Osteoblast (primary cell): ENCODE measurements around the gene NDUFAF2. TPM values are rescaled to one million over a fixed set of nuclear protein-coding genes. Genes with fewer than 3 reads are reported as not detected.

Source experiments
- DNase-seq: peaks from one replicate; pipeline ENCODE4 v3.0.0; 2011; ENCODE audit warnings: low spot score, mixed read lengths; ENCODE audit not compliant: insufficient read length; ENCODE audit errors: missing footprints
- H2AFZ ChIP-seq: 2 replicates; pipeline ENCODE4 v1.6.0; 2011; ENCODE audit warnings: mild to moderate bottlenecking, low read length
- H3K27ac ChIP-seq: 2 replicates; pipeline ENCODE4 v1.5.1; 2011; ENCODE audit warnings: mild to moderate bottlenecking, low read depth, low read length, moderate library complexity
- H3K27me3 ChIP-seq: 2 replicates; pipeline ENCODE4 v1.6.0; 2012; ENCODE audit warnings: mild to moderate bottlenecking, control low read depth, inconsistent platforms, low read length, moderate library complexity; ENCODE audit not compliant: insufficient read depth
- H3K36me3 ChIP-seq: 2 replicates; pipeline ENCODE4 v1.5.1; 2011; ENCODE audit warnings: mild to moderate bottlenecking, low read length, control low read depth, moderate library complexity; ENCODE audit not compliant: insufficient read depth
- H3K4me1 ChIP-seq: 2 replicates; pipeline ENCODE4 v1.5.1; 2011; ENCODE audit warnings: mild to moderate bottlenecking, low read length, control low read depth, moderate library complexity; ENCODE audit not compliant: insufficient read depth
- H3K4me2 ChIP-seq: 2 replicates; pipeline ENCODE4 v1.6.0; 2011; ENCODE audit warnings: mild to moderate bottlenecking, low read length; ENCODE audit not compliant: insufficient read depth
- H3K4me3 ChIP-seq: fragments of 200-600 bp; sonication (generic); 3 replicates; pipeline ENCODE4 v1.5.1; 2012; ENCODE audit warnings: mild to moderate bottlenecking, low read length, inconsistent platforms; ENCODE audit not compliant: insufficient read depth
- H3K79me2 ChIP-seq: 2 replicates; pipeline ENCODE4 v1.6.0; 2012; ENCODE audit warnings: mild to moderate bottlenecking, low read length, control low read depth, inconsistent platforms; ENCODE audit not compliant: insufficient read depth
- H3K9me3 ChIP-seq: 2 replicates; pipeline ENCODE4 v1.5.1; 2011; ENCODE audit warnings: low read depth, low read length, control low read depth
- H4K20me1 ChIP-seq: 2 replicates; pipeline ENCODE4 v1.6.0; 2012; ENCODE audit warnings: mild to moderate bottlenecking, low read length, control low read depth; ENCODE audit not compliant: insufficient read depth
- CTCF ChIP-seq: IDR thresholded peaks from 2 replicates; pipeline ENCODE4 v1.5.1; 2011; ENCODE audit warnings: mild to moderate bottlenecking, low read depth, low read length, moderate library complexity; ENCODE audit errors: extremely low read depth
- total RNA-seq: library from RNA; depleted of rRNA; stranded (reverse); fragments of >200 nt; gene quantifications from 2 replicates; pipeline ENCODE4 v1.2.3, GENCODE V29; 2012

NDUFAF2 gene
- total RNA-seq, 1 donor: 22.1 TPM

GRCh38 chr5:61198606-61199005 is 253.6 kb downstream of the NDUFAF2 start:
- no peaks in the 10 kb centered on the region for H3K36me3 ChIP-seq
- no peak overlapping the region for H3K4me3 ChIP-seq
- H4K20me1 ChIP-seq: no peaks in the 10 kb centered on the region
- H3K79me2 ChIP-seq: no peaks in the 10 kb centered on the region
- peaks cover 24% of the 10 kb centered on the region for H3K4me1 ChIP-seq
- TF ChIP-seq CTCF: no peak
- H3K27ac ChIP-seq: no peak overlapping the region
- no peaks in the 10 kb centered on the region for H3K9me3 ChIP-seq
- H3K4me2 ChIP-seq: no peak overlapping the region
- DNase-seq: no peak
- H2AFZ ChIP-seq: no peak overlapping the region
- no peaks in the 10 kb centered on the region for H3K27me3 ChIP-seq

GRCh38 chr5:61200582-61201155 is 255.7 kb downstream of the NDUFAF2 start:
- Histone ChIP-seq H3K27ac (peak overlapping the region; percentile 78), H3K27me3 (no peaks in the 10 kb centered on the region), H3K79me2 (no peaks in the 10 kb centered on the region), H3K4me2 (peak overlapping the region; percentile 58), H4K20me1 (no peaks in the 10 kb centered on the region), H3K36me3 (no peaks in the 10 kb centered on the region), H2AFZ (peak overlapping the region; percentile 82), H3K4me1 (peaks cover 24% of the 10 kb centered on the region), H3K4me3 (peak overlapping the region; percentile 17), H3K9me3 (no peaks in the 10 kb centered on the region)
- no peak for TF ChIP-seq CTCF
- peak; percentile 41 for DNase-seq

- Histone ChIP-seq H3K4me2 (peak overlapping the region; percentile 9), H3K36me3 (no peaks in the 10 kb centered on the region), H3K27me3 (no peaks in the 10 kb centered on the region)
These were observed 257.2 kb downstream of the NDUFAF2 start for GRCh38 chr5:61202213-61202612.

More at GRCh38 chr5:61202213-61202612, 257.2 kb downstream of the NDUFAF2 start:
- Histone ChIP-seq H3K27ac (peak overlapping the region; percentile 78), H3K9me3 (no peaks in the 10 kb centered on the region), H3K4me3 (no peak overlapping the region), H4K20me1 (no peaks in the 10 kb centered on the region), H3K79me2 (no peaks in the 10 kb centered on the region), H2AFZ (no peak overlapping the region), H3K4me1 (peaks cover 24% of the 10 kb centered on the region)
- no peak for TF ChIP-seq CTCF
- peak; percentile 87 for DNase-seq

Other genes with a start within 250 kb of the NDUFAF2 start
- gene DEPDC1B, start 245.0 kb upstream of the NDUFAF2 start, total RNA-seq: 1.4 and 1.8 TPM in 2 replicates
- gene ELOVL7, start 100.9 kb upstream of the NDUFAF2 start, total RNA-seq: under 0.01 TPM in 2 replicates
- gene ERCC8, start 135 bp upstream of the NDUFAF2 start, total RNA-seq: 20.0 and 23.2 TPM in 2 replicates
- 30.6 and 31.8 TPM in 2 replicates for gene SMIM15, start 217.3 kb downstream of the NDUFAF2 start, total RNA-seq